ENCODE measurements around the gene PNPLA4. TPM values are rescaled to one million over a fixed set of nuclear protein-coding genes. Genes with fewer than 3 reads are reported as not detected.

The PNPLA4 gene
- total and polyA plus RNA-seq, 2 of the 4 experiments (the other 2 are of a cell fraction) = 14.3 to 15.7 TPM

DNA sequence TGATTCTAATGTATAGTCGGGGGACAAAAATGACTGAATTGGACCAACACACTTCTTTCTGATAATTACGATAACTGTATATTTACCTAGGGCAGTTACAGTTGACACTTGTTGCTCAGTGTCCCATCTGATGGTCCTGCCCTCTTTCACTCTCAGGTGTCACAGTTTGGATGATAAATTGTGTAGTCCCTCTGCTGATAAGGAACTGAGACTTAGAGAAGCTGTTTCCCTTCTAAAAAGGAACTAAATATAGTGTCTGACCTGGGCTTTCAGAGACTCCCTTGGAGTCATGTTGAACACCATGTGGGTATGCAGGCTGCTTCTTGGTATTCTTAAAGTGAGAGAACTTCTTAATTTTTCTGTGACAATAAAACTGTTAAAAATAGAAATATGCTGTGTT is 23.7 kb upstream of the PNPLA4 start:
- Histone ChIP-seq H3K56ac (ENCODE audit: extremely low read depth, insufficient read depth, low read length) (no peak overlapping the region), H4K91ac (ENCODE audit: insufficient read depth, low read depth, low read length) (no peak overlapping the region), H3K9ac (ENCODE audit: low read depth, low read length) (no peak overlapping the region), H3K4me3 (ENCODE audit: insufficient read depth, low read depth, low read length) (no peak overlapping the region), H4K5ac (ENCODE audit: low read depth, low read length) (no peak overlapping the region), H2BK120ac (ENCODE audit: low read depth, low read length) (no peak overlapping the region), H4K20me1 (ENCODE audit: insufficient read depth, low read length) (no peaks in the 10 kb centered on the region), H3K4me1 (ENCODE audit: control insufficient read depth, insufficient read depth, low read length) (no peaks in the 10 kb centered on the region), H2BK20ac (ENCODE audit: low read depth, low read length) (no peak overlapping the region), H3K23ac (ENCODE audit: low read depth, low read length) (no peak overlapping the region), H3K79me1 (ENCODE audit: low read depth in 1 of 2, low read length in 2 of 2) (no peaks in the 10 kb centered on the region), H3K27me3 (ENCODE audit: control insufficient read depth, insufficient read depth, low read length) (no peaks in the 10 kb centered on the region), H3K36me3 (ENCODE audit: control insufficient read depth, insufficient read depth, low read length) (no peaks in the 10 kb centered on the region), H4K8ac (ENCODE audit: low read depth in 2 of 2, low read length in 2 of 2) (no peak overlapping the region), H3K4me2 (ENCODE audit: low read depth, low read length) (no peak overlapping the region), H2AK5ac (ENCODE audit: low read depth, low read length) (no peak overlapping the region), H2AFZ (replicated peaks; ENCODE audit: low read length, poor library complexity) (no peak overlapping the region), H3K27ac (ENCODE audit: insufficient read depth, low read length) (no peak overlapping the region), H2BK15ac (ENCODE audit: low read depth, low read length) (no peak overlapping the region), H3K9me3 (ENCODE audit: control insufficient read depth, insufficient read depth, low read length) (no peaks in the 10 kb centered on the region; the same call in 1 of the 2 replicates), H2BK5ac (ENCODE audit: low read depth, low read length, poor library complexity, severe bottlenecking) (no peak overlapping the region), H3K9me1 (ENCODE audit: insufficient read depth, low read length) (no peaks in the 10 kb centered on the region), H2AK9ac (replicated peaks; ENCODE audit: low read depth, low read length, poor library complexity) (no peak overlapping the region), H3K18ac (ENCODE audit: low read depth, low read length) (no peak overlapping the region), H3K14ac (replicated peaks; ENCODE audit: low read depth, low read length) (no peak overlapping the region), H3K4ac (ENCODE audit: low read depth, low read length) (no peak overlapping the region)
- POLR2A ChIA-PET (ENCODE audit: unreplicated experiment) = no interaction called here
- no peak for TF ChIP-seq BHLHE40 (IDR thresholded peaks at IDR 0.05; ENCODE audit: low read depth, low read length)
- no peak for TF ChIP-seq SMC3 (IDR thresholded peaks at IDR 0.05; ENCODE audit: low read depth, low read length)
- TF ChIP-seq FOS (IDR thresholded peaks at IDR 0.05; ENCODE audit: low read depth, low read length) = no peak
- no peak for TF ChIP-seq MAFK (IDR thresholded peaks at IDR 0.05; ENCODE audit: low read depth, low read length)
- no peak for TF ChIP-seq POLR2A (IDR thresholded peaks at IDR 0.05; ENCODE audit: low read depth, low read length)
- TF ChIP-seq RAD21 (IDR thresholded peaks at IDR 0.05; ENCODE audit: low read length) = no peak
- TF ChIP-seq CEBPB (IDR thresholded peaks at IDR 0.05; ENCODE audit: low read depth, low read length) = no peak
- TF ChIP-seq, protein P1, sequence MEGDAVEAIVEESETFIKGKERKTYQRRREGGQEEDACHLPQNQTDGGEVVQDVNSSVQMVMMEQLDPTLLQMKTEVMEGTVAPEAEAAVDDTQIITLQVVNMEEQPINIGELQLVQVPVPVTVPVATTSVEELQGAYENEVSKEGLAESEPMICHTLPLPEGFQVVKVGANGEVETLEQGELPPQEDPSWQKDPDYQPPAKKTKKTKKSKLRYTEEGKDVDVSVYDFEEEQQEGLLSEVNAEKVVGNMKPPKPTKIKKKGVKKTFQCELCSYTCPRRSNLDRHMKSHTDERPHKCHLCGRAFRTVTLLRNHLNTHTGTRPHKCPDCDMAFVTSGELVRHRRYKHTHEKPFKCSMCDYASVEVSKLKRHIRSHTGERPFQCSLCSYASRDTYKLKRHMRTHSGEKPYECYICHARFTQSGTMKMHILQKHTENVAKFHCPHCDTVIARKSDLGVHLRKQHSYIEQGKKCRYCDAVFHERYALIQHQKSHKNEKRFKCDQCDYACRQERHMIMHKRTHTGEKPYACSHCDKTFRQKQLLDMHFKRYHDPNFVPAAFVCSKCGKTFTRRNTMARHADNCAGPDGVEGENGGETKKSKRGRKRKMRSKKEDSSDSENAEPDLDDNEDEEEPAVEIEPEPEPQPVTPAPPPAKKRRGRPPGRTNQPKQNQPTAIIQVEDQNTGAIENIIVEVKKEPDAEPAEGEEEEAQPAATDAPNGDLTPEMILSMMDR (conservative IDR thresholded peaks at IDR 0.05; ENCODE audit: low read depth, low read length) = no peak
- no peak for TF ChIP-seq MAZ (IDR thresholded peaks at IDR 0.05; ENCODE audit: borderline replicate concordance, low read depth, low read length)
- TF ChIP-seq, protein P2, sequence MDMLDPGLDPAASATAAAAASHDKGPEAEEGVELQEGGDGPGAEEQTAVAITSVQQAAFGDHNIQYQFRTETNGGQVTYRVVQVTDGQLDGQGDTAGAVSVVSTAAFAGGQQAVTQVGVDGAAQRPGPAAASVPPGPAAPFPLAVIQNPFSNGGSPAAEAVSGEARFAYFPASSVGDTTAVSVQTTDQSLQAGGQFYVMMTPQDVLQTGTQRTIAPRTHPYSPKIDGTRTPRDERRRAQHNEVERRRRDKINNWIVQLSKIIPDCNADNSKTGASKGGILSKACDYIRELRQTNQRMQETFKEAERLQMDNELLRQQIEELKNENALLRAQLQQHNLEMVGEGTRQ (IDR thresholded peaks at IDR 0.05; ENCODE audit: low read depth, low read length) = no peak
- CTCF ChIA-PET = no interaction called here
- no TSS peak for BruUV-seq (replicated peaks)
- intact Hi-C loops (cut with micrococcal nuclease) = no loop called here
- dilution Hi-C loops (cut with HindIII; ENCODE audit: low sequenced_read_pairs, unreplicated experiment) = no loop called here
- DNase-seq (no peak), ATAC-seq (ENCODE audit: low read depth) (no peak)
- no CpG with 5 or more reads among the region's 2 CpGs for WGBS, 2 experiments (ENCODE audit: extremely low coverage in 2 of 2, insufficient read length in 1 of 2)
- in situ Hi-C loops (cut with MboI; ENCODE audit: low sequenced_read_pairs) = no loop called here
